Measurements from ENCODE around the gene EXOC6B.

DNA sequence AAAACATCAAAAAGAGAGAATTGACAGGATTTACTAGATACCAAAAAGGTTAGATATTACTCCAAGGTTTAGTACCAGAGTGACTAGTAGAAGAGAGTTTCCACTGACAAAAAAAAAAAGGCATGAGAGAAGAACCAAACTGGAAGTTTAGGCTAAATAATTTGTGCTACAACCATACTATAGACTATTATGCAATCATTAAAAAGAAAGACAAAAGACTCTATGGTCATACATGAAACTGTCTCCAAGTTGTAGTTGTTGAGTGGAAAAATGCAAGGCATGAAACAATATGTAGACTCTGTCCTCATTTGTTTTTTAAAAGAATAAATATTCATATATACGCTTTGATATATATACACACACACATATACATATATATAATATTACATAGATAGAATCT is 1.7 kb upstream of the EXOC6B start:
- no peak for TF ChIP-seq POLR2A (IDR thresholded peaks at IDR 0.05)
- TF ChIP-seq, protein P1, sequence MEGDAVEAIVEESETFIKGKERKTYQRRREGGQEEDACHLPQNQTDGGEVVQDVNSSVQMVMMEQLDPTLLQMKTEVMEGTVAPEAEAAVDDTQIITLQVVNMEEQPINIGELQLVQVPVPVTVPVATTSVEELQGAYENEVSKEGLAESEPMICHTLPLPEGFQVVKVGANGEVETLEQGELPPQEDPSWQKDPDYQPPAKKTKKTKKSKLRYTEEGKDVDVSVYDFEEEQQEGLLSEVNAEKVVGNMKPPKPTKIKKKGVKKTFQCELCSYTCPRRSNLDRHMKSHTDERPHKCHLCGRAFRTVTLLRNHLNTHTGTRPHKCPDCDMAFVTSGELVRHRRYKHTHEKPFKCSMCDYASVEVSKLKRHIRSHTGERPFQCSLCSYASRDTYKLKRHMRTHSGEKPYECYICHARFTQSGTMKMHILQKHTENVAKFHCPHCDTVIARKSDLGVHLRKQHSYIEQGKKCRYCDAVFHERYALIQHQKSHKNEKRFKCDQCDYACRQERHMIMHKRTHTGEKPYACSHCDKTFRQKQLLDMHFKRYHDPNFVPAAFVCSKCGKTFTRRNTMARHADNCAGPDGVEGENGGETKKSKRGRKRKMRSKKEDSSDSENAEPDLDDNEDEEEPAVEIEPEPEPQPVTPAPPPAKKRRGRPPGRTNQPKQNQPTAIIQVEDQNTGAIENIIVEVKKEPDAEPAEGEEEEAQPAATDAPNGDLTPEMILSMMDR (IDR thresholded peaks at IDR 0.05): no peak

Measured in prostate gland (tissue), 2 donors.